Left lung (tissue), 10 donors: Measurements from ENCODE around the gene BFSP2. TPM values are rescaled to one million over a fixed set of nuclear protein-coding genes. Genes with fewer than 3 reads are reported as not detected.

Experiments
- ATAC-seq: fragments of 200-7000 bp; cut with Tn5 transposase; one replicate; pipeline ENCODE4 v1.9.1; 2020; ENCODE audit warnings: moderate library complexity
- DNase-seq, 4 donors: peaks; one replicate each; pipeline ENCODE4 v3.0.0-alpha.2; 2013 to 2020
- H3K27ac ChIP-seq, 2 donors: fragments of 200-600 bp; sonication (generic) in 1 of 2; one replicate each; pipeline versions ENCODE4 v1.5.0 to v1.8.0; 2020 to 2021
- H3K27me3 ChIP-seq, 2 donors: fragments of 200-600 bp; sonication (generic) in 1 of 2; one replicate each; pipeline versions ENCODE4 v1.5.0 to v1.8.0; 2020 to 2021
- H3K36me3 ChIP-seq, 2 donors: fragments of 200-600 bp; sonication (generic) in 1 of 2; one replicate each; pipeline versions ENCODE4 v1.5.0 to v1.8.0; 2020 to 2021
- H3K4me1 ChIP-seq, 2 donors: fragments of 200-600 bp; one replicate each; pipeline ENCODE4 v1.8.0; 2021
- H3K4me3 ChIP-seq, 2 donors: fragments of 200-600 bp; sonication (generic) in 1 of 2; one replicate each; pipeline versions ENCODE4 v1.5.0 to v1.8.0; 2020 to 2021; ENCODE audit warnings: mild to moderate bottlenecking in 1 of 2
- H3K9me3 ChIP-seq, 2 donors: fragments of 200-600 bp; sonication (generic) in 1 of 2; one replicate each; pipeline versions ENCODE4 v1.5.0 to v1.8.0; 2020 to 2021
- CTCF ChIP-seq, 2 donors: fragments of 200-600 bp; sonication (generic) in 1 of 2; IDR thresholded peaks; one replicate each; pipeline versions ENCODE4 v1.5.0 to v1.8.0; 2021; ENCODE audit warnings: antibody characterized with exemption in 2 of 2
- intact Hi-C, 2 donors: fragments of 100-400 bp; cut with DNase I; formaldehyde crosslinking; loops; one replicate each; pipeline versions ENCODE4 v1.11.2 to v1.14.2; 2022
- polyA plus RNA-seq, 6 donors: library from polyadenylated mRNA; unstranded; fragments of 120-200 nt; gene quantifications; one replicate each; pipeline ENCODE4 v1.2.1, GENCODE V29; 2013; ENCODE audit not compliant: insufficient read length in 6 of 6
- total RNA-seq, 2 donors: library from RNA; stranded (reverse); fragmentation: NEBNext Ultra II Directional; extraction: Animal tissue kit (Norgen Biotek cat#: 25700); gene quantifications; one replicate each; pipeline ENCODE4 v1.2.1, GENCODE V29; 2021
- donor health status: DM: no; HTN: yes; CAD: no.
- donor health status: DM: no; HTN: no; CAD: no.

The BFSP2 gene
- total and polyA plus RNA-seq, 8 donors: not detected

DNA sequence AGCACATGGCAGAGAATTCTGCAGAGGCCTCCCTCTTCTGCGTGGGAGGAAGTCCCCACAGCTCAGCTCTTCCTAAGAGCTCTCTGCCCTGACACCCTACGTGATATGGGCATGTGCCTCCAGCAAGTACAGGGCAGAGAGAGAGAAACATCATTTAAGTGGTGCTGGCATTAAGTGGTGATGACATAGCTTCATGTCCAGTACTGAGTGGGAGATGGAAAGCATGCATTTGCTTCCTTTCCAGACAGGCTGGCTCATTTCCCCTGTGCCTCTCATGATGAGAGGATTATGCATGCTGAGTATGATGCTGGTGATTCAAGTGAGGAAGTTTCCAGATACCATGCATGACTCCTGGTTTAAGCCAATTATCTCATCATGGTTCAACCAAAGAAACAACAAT, 26.9 kb downstream of the BFSP2 start:
- no peak for TF ChIP-seq CTCF (IDR thresholded peaks at IDR 0.05)
- intact Hi-C loops: no loop called here
- ATAC-seq (no peak), DNase-seq (no peak)
- Histone ChIP-seq H3K36me3 (no peaks in the 10 kb centered on the region), H3K27ac (no peak overlapping the region), H3K9me3 (no peaks in the 10 kb centered on the region), H3K27me3 (peaks cover 0 to 8% of the 10 kb centered on the region in 2 donors), H3K4me1 (peaks cover 0 to 5% of the 10 kb centered on the region in 2 donors), H3K4me3 (no peak overlapping the region)

- no peak for DNase-seq
- Histone ChIP-seq H3K4me1 (peaks cover 0 to 3% of the 10 kb centered on the region in 2 donors), H3K36me3 (no peaks in the 10 kb centered on the region), H3K9me3 (no peaks in the 10 kb centered on the region), H3K27ac (no peak overlapping the region), H3K27me3 (peaks cover 0 to 8% of the 10 kb centered on the region in 2 donors), H3K4me3 (no peak overlapping the region)
- intact Hi-C loops: no loop called here
- ATAC-seq: no peak
- TF ChIP-seq CTCF (IDR thresholded peaks at IDR 0.05): no peak
Observed at GRCh38 chr3:133428552-133428951, 28.7 kb downstream of the BFSP2 start.

DNA sequence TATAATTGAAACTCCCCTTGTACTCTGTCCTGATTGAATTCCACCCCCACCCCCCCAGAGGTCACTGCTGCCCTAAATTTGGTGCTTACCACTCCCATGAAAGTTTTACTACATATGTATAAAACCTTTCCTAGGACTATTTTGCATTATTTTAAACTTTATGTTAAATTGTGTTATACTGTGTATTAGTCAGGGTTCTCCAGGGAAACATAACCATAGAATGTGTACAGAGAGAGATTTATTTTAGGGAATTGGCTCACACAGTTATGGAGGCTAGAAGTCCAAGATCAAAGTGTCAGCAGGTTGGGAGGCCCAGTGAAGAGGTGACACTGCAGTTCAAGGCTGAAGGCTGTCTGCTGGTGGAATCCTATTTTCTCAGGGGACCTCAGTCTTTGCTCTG, 29.2 kb downstream of the BFSP2 start:
- ATAC-seq (no peak), DNase-seq (no peak)
- intact Hi-C loops: no loop called here
- no peaks in the 10 kb centered on the region for H3K4me1 ChIP-seq
- H3K27ac ChIP-seq: no peak overlapping the region
- no peak overlapping the region for H3K4me3 ChIP-seq
- H3K9me3 ChIP-seq: no peaks in the 10 kb centered on the region
- H3K27me3 ChIP-seq: peaks cover 0 to 8% of the 10 kb centered on the region in 2 donors
- no peak for TF ChIP-seq CTCF (IDR thresholded peaks at IDR 0.05)
- no peaks in the 10 kb centered on the region for H3K36me3 ChIP-seq

DNA sequence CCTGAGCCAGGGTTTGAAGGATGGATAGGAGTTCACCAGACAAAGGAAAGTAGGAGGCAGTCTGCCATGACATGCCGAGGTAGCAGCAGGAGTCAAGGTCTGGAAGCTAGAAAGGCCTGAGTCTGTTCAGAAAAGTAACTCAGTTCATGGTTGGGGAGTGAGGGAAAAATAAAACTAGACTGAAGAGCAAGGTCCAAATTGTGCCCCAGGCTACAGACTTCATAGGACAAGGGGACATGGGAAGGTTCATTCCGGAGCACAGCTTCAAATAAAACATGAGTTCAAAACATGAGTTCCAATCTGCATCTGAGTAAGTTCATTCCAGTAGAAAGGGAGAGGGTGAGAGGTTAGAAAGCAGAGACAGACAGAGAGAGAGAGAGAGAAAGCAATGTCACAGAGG, 39.7 kb downstream of the BFSP2 start:
- Histone ChIP-seq H3K27me3 (no peaks in the 10 kb centered on the region), H3K9me3 (no peaks in the 10 kb centered on the region), H3K4me3 (no peak overlapping the region), H3K4me1 (peaks cover 0 to 5% of the 10 kb centered on the region in 2 donors), H3K36me3 (no peaks in the 10 kb centered on the region), H3K27ac (no peak overlapping the region)
- intact Hi-C loops: no loop called here
- TF ChIP-seq CTCF (IDR thresholded peaks at IDR 0.05): no peak
- DNase-seq: no peak
- no peak for ATAC-seq

DNA sequence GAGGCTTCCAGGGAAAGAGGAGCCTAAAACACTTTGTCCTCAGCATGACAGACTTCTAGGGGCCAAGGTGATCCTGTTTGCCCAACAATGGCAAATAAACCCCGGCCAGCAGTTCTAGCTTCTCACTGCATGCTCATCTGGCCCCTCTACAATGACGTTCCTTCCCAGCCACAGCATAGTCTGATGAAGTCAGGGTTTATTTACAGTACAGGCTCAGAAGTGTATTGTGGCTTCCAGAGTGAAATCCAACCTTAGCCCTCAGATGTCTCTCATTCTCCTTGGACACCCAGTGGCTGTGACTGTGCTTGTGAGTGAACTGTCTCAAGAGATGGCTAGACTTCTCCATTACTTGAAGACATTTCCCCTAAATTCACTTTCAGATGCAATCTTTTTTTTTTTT, 40.8 kb downstream of the BFSP2 start:
- no peaks in the 10 kb centered on the region for H3K9me3 ChIP-seq
- DNase-seq (no peak), ATAC-seq (no peak)
- no peak overlapping the region for H3K4me3 ChIP-seq
- no peaks in the 10 kb centered on the region for H3K27me3 ChIP-seq
- TF ChIP-seq CTCF (IDR thresholded peaks at IDR 0.05): no peak
- intact Hi-C loops: no loop called here
- H3K36me3 ChIP-seq: no peaks in the 10 kb centered on the region
- no peak overlapping the region for H3K27ac ChIP-seq
- H3K4me1 ChIP-seq: peaks cover 0 to 5% of the 10 kb centered on the region in 2 donors
